PC-3 (cell line): Measurements from ENCODE around the gene SPAG6.

Source experiments
- EZH2phosphoT487 ChIP-seq: fragments of 300-600 bp; sonication (generic); IDR thresholded peaks from 2 replicates; pipeline ENCODE4 v1.6.1; 2018; ENCODE audit warnings: mild to moderate bottlenecking, antibody characterized with exemption, low read length, borderline replicate concordance
- TF ChIP-seq, protein P1 (sequence below): fragments of 300-600 bp; sonication (generic); conservative IDR thresholded peaks from 2 replicates; pipeline ENCODE4 v1.5.1; 2017; ENCODE audit warnings: antibody characterized with exemption, low read depth, mild to moderate bottlenecking, low read length

DNA sequence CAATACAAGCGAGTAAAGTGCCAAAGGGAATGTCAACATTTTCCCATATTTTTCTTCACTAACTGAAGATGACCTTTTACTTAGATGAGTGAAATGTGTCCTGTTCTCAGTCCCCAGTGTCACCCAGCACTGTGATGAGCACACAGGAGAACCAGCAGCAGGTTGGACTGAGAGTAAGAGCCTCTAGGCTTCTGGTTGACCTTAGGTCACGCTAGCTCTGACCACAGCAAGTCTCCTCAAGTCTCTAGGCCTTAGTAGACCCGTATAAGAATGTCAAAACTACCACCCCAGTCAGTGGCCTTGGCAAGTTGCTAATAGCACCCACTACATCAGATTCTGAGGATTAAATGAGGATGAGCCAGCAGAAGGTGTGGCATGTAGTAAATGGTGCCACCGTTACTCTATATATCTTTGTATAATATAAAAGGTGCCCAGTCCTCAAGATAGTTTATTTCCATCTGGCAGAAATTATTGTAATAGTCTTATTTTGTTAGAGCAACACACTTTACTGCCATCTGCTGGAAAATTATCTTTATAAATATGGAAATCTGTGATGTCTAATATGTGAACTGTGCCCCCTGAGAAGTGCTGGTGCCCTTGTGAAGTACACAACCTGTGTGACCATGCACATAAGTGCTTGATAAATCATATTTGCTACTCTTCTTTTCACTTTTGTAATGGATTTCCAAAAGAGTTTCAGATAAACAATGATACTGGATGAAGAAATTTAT lies 75.7 kb downstream of the SPAG6 start:
- TF ChIP-seq, protein P1, sequence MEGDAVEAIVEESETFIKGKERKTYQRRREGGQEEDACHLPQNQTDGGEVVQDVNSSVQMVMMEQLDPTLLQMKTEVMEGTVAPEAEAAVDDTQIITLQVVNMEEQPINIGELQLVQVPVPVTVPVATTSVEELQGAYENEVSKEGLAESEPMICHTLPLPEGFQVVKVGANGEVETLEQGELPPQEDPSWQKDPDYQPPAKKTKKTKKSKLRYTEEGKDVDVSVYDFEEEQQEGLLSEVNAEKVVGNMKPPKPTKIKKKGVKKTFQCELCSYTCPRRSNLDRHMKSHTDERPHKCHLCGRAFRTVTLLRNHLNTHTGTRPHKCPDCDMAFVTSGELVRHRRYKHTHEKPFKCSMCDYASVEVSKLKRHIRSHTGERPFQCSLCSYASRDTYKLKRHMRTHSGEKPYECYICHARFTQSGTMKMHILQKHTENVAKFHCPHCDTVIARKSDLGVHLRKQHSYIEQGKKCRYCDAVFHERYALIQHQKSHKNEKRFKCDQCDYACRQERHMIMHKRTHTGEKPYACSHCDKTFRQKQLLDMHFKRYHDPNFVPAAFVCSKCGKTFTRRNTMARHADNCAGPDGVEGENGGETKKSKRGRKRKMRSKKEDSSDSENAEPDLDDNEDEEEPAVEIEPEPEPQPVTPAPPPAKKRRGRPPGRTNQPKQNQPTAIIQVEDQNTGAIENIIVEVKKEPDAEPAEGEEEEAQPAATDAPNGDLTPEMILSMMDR: peak; percentile 55
- TF ChIP-seq EZH2phosphoT487: no peak
